Measurements from ENCODE around the gene KRTAP12-4.

DNA sequence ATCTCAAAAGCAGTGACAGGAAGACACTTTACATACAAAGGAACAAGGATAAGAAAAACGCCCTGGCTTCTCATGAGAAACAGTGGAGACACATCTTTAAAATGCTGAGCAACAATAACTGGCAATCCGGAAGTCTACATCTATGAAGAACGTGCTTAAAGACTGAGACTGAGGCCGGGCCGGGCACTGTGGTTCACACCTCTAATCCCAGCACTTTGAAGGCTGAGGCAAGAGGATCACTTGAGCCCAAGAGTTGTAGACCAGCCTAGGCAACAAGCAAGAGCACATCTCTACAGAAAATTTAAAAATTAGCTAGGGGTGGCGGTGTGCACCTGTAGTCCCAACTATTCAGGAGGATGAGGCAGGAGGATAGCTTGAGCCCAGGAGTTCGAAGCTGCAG lies 29.6 kb upstream of the KRTAP12-4 start:
- TF ChIP-seq, protein P1, sequence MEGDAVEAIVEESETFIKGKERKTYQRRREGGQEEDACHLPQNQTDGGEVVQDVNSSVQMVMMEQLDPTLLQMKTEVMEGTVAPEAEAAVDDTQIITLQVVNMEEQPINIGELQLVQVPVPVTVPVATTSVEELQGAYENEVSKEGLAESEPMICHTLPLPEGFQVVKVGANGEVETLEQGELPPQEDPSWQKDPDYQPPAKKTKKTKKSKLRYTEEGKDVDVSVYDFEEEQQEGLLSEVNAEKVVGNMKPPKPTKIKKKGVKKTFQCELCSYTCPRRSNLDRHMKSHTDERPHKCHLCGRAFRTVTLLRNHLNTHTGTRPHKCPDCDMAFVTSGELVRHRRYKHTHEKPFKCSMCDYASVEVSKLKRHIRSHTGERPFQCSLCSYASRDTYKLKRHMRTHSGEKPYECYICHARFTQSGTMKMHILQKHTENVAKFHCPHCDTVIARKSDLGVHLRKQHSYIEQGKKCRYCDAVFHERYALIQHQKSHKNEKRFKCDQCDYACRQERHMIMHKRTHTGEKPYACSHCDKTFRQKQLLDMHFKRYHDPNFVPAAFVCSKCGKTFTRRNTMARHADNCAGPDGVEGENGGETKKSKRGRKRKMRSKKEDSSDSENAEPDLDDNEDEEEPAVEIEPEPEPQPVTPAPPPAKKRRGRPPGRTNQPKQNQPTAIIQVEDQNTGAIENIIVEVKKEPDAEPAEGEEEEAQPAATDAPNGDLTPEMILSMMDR (IDR thresholded peaks at IDR 0.05) = no peak
- no peak for TF ChIP-seq POLR2A (IDR thresholded peaks at IDR 0.05)

Measured in uterus (tissue), 2 donors.